Measurements from ENCODE around the gene FAM117A. TPM values are rescaled to one million over a fixed set of nuclear protein-coding genes. Genes with fewer than 3 reads are reported as not detected.
"Not testable (repeated sequence)": the region's sequence is repeated elsewhere in the genome, so short reads cannot be mapped to it uniquely, and the experiment has no call there.

The FAM117A gene
- total RNA-seq, 1 donor from 2014 or later = 6.7 TPM

DNA sequence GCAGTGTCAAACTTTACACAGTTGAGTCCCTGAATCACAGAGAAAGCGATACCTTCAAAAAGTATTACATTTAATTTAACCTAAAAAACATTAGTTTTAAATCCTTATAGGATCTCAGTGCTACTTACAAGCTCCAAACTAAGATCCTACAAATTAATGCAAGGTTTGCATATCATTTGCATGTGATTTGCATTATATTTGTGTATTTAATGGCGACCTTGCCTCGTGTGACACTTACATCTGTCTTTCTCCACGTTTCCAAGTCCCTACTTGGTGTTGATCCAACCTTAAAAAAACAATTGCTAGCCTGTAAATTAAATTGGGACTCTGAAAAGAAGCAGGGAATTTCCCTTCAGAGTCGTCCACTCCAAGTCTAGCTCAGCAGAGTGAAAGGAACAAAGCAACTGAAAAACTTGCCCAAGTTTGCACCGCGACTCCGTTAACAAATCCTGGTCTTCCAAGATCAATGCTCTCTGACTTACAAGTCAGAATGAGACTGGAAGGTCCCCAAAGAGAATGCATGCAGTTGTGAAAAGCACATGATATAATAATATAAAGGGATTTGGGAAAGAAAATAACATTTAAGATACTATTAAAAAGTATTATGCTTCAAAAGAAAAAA, 739 bp upstream of the FAM117A start:
- DNase-seq (ENCODE audit: low read depth in 2 of 2) = no peak

DNA sequence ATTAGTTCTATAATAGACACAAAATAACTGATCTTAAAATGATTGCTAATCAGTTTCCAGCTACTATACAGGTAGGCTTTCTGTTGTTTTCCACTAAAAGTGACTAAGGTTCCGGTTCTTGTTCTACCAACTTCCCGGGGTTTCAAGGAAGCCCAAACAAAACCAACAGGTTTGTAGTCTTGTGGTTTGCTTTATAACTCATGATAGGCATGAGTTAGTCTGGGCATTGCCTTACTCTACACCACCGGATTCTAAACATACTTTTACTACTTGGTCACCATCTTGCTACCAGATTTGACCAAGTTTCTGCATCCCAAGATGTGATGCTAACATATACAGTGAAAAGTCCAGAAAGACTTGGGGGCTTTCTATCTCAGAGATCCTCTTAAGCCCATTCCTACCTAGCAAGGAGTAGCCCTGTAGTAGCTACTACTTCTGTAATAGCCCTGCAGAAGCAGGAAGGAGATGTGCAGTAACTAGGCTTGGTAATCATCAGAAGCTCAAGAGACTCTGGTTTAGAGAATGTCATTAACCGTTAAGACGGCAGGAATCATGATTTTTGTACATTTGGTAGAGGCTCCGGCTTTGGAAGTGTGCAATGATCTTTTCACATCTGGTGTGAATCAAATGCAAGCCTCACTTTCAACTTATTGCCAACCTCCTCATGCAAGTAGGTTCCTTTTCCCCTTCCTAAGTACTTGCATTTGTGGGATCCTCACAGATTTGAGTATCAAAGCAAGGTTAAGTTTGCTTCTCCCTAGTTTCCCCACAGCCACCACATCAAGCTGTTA, 1.6 kb downstream of the FAM117A start:
- DNase-seq (ENCODE audit: low read depth in 2 of 2) = no peak

DNA sequence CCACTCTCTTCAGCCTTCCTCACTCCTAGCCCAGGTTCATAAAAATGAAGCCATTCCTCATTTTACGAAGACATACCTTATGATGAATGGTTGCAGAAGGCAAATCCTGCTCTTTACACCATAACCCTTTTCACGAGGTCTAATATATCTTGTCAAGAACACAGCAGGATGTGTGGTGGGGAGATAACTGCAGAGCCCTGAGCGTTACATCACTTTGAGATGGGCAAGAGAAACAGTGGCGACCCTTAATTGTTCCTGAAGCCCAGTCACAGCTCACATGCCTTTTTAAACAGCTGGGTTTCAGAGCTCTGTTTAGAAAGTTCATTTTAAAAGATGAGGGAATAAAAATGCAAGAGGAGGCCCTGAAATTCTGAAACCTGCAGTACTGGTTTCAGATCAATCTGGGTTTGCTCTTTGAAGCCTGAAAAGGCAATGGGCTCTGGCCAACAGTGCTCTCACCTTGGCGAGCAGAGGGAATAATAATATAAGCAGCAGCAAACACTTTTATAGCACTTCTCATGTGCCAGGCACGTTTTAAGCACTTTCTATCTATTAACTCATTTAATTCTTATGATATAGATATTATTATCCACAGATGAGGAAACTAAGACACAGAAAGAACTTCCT, 2.9 kb downstream of the FAM117A start:
- no peak for DNase-seq (ENCODE audit: low read depth in 2 of 2)

DNA sequence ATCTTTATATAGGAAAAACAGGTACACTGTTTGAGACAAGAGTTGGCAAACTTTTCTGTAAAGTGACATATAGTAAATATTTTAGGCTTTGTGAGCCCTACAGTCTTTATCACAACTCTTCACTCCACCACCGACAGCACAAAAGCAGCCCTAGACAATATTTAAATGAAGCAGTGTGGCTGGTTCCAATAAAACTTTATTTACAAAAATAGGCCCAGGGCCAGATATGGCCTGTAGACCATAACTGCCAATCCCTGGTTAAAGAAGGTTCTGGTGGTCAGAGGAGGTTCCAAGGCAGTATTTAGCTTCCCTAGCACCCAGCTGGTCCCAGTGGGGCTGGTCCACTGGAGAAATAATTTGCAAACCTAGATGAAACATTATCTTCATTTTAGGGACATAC, 3.6 kb downstream of the FAM117A start:
- DNase-seq (ENCODE audit: low read depth in 2 of 2) = no peak

DNA sequence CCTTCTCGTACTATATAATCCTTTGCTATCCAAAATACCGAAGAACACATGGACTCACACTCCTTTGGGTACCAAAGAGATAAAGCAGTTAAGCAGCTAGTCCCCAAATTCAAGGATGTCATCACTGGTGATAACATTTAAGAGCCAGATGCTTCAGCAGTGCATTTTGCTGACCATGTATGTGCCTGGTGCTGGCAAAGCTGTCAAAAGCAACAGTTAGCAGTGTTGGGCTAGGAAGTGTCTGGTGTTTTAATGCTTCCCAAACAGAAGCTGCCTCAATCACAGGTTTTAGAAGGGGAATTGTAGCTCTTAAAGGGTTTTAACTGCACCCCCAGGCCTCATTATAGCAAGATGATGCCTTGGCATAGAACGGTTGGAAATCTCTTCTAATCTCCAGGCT, 4.7 kb downstream of the FAM117A start:
- DNase-seq (ENCODE audit: low read depth in 2 of 2) = no peak

DNA sequence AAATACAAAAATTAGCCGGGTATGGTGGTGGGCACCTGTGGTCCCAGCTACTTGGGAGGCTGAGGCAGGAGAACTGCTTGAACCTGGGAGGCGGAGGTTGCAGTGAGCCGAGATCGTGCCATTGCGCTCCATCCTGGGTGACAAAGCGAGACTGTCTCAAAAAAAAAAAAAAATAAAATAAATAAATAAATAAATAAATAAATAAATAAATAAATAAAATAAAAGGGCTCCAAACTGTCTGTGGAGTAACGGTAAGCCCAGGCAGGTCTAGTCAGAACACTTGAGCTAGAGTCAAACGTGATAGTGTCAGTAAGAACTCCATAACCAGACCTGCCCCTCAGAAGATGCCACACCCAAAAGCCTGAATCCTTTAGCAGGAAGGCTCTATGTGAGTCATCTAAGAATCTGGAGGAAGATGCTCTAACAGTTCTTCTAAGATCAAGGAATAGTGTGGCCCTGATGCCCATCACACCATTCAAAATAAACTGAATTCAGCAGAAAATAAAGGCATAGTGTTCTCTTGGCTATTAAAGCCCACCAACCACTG, 5.4 kb downstream of the FAM117A start:
- not testable (repeated sequence) for DNase-seq (ENCODE audit: low read depth in 2 of 2)

DNA sequence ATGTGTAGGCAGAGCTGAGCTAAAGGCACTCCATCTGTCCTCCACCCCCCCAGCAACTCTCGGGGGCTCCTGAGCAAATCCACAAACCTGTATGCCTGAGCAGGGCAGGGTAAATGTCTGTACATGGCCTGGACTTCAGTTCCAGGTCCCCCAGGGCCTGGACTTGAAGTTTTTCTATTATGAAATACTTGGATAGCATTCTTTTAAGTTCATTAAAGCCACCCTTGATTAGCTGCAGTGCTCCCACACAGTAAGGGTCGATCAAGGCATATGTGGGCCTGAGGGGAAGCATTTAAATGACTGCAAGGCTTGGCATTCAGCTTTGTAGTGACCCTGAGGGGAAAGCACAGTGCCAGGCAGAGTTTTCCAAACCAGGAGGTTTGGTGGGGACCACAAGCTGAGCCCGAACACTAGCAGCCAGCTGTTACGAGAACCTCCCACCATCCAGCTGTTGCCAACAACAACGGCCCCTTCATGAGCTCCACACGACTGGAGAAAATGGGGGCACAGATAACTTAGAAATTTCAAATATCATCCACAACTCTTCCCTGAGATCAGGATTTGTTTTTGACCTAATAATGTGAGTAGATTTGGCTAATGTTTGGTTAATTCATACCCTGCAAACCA, 6.7 kb downstream of the FAM117A start:
- no peak for DNase-seq (ENCODE audit: low read depth in 2 of 2)

DNA sequence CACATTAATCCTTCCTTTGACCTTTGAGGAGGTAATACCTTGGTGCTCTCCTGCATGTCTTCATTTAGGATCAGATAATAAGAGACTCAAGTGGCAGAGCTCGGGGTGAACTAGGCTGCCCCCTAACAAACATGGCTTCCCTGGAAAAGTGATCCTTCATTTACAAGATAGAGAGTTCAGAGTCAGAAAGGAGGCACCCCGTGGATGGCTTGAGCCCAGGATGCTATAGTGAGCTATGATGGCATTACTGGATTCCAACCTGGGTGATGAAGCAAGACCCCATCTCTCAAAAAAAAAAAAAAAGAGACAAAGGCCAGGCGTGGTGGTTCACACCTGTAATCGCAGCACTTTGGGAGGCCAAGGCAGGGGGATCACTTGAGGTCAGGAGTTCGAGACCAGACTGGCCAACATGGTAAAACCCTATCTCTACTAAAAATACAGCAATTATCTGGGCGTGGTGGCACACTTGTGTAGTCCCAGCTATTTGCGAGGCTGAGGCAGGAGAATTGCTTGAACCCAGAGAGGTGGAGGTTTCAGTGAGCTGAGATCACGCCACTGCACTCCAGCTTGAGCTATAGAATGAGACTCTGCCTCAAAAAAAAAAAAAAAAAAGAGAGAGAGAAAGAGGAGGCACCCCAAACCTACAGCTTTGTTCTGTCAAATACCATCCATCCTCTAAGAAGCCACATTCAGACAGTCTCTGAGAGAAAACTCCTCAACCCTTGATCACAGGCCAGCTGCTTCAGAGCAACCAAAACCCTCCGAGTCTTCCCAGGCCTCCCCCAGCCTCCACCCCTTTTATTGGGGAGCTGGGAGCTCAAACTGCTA, 7.4 kb downstream of the FAM117A start:
- no peak for DNase-seq (ENCODE audit: low read depth in 2 of 2)

DNA sequence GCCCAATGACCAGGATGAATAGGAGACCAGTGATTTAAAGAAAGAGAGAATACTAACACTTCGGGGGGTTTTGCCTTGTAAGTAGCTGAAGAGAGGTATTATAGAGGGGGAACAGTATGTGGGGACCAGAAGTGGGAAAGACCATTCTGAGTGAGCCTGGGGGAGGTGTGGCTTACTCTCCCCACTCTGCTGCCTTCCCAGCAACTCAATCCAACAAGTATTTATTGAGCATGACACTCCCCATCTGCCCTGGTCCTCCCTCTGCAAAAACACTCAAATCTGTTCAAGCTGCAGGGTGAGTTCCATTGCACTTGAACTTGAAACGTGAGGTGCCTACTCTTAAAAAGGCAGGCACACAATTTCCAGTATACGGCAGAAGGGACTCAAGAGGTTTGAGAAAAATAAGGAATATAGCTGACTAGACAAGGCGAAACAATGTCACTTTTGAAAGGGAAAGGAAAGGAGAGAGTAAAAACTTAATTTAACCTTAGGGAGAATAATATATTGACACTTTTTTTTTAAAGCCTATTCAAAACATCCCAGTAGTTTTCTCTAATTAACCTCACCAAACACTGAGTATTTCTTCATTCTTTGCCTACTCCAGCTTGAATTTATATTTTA, 8.2 kb downstream of the FAM117A start:
- DNase-seq (ENCODE audit: low read depth in 2 of 2) = no peak

DNA sequence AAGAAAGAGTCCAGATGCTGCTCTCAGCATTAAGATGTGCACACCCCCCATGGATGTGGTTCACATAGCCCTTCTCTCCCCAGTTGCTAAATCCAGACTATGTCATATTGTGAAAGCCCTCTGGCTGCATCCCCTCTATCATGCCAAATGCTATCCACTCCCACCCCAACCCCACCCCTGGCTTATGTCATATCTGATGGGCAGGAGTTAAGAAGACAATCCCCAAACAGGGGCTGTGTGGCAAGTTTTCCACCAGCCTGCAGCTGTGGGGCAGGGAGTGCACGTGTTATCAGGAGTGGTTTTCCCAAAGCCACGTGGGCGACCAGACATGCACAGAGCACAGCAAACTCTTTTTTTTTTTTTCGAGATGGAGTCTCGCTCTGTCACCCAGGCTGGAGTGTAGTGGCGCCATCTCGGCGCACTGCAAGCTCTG, 10.0 kb downstream of the FAM117A start:
- DNase-seq (ENCODE audit: low read depth in 2 of 2) = no peak

DNA sequence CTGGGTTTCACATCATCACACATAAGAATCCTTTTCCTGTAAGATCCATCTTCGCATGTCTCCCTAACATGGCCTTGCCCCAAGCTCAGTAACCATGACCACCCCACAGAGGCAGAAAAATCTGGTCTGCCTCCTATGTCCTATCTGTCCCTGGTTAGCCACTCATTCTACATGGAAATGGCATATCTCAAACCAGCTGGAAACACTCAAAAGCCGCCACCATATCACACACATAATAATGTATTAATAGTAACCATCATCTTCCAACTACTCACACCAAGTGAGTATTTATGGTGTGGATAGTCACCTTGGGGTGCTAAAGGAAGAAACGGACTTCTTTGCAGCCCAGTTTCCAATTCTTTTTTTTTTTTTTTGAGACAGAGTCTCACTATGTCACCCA, 11.4 kb downstream of the FAM117A start:
- DNase-seq (ENCODE audit: low read depth in 2 of 2) = no peak

DNA sequence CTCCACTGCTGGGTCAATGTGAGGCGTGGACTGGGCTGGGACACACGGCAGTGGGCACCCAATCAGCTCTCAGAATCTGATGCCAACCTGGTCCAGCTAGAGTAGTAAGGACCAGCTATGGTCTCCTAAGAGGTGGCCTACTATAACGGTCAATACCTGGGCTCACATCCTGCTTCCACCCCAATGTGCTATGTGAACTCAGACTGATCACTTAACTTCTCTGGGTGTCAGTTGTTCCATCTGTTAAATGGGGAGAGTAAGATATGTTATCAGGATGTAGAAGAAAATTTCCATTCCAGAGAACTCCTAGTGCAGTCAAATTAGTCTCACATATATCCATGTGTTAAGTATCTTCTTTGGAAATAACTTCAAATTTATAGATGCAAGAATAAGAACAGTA, 14.2 kb downstream of the FAM117A start:
- no peak for DNase-seq (ENCODE audit: low read depth in 2 of 2)

DNA sequence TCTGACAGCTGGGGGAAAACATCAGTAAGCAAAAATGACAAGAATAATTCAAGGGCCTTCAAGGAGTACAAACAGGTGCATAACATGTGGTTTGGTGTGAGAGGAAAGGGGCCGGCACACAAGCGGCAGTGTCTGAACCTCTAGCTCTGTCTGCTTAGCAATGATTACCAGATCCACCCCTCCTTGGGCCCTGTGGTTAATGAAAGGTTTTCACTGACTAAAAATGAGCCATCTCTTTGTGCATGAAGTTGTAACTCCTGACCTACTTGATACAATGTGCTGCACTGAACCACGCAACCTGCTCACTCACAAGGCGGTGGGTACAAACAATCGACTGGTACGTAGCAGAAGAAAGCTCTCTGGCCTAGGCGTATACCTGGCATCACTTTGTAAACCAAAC, 15.1 kb downstream of the FAM117A start:
- DNase-seq (ENCODE audit: low read depth in 2 of 2) = no peak

DNA sequence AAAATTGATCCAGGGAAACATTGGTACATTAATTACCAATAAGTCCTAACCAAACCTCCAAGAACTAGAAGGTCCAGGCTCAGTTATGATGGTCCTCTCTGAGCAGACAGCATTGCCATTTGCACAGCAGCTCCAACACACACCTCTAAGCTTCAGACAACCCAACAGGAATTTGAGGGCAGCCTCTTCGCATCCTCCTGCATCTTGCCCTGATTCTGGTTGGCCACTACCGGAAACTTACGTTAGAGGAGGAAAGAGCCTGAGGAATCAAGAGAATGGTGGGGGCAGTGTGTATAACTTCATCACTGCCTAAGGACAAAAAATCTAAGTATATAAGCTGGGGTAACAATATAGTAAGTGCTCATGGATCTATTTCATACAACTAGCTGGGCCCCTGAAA, 15.7 kb downstream of the FAM117A start:
- DNase-seq (ENCODE audit: low read depth in 2 of 2) = no peak

DNA sequence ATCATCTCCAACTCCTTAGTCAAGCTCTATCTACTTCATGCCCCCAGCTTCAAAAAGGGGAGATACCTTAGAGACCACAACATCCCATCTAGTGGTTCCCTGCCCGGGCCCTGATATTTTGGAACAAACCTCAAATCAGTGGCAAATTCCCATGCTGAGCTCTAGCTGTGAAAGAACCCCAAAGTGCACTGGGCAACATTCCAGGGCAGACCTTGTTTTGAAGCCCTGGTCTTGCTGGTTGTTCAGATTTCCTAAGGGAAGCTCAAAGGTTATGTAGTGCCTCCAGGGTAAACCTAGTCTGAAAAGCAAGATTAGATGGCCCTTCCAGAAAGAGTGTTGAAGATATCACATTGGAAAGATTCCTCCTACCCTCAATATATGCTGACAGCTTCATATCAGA, 16.3 kb downstream of the FAM117A start:
- DNase-seq (ENCODE audit: low read depth in 2 of 2) = no peak

DNA sequence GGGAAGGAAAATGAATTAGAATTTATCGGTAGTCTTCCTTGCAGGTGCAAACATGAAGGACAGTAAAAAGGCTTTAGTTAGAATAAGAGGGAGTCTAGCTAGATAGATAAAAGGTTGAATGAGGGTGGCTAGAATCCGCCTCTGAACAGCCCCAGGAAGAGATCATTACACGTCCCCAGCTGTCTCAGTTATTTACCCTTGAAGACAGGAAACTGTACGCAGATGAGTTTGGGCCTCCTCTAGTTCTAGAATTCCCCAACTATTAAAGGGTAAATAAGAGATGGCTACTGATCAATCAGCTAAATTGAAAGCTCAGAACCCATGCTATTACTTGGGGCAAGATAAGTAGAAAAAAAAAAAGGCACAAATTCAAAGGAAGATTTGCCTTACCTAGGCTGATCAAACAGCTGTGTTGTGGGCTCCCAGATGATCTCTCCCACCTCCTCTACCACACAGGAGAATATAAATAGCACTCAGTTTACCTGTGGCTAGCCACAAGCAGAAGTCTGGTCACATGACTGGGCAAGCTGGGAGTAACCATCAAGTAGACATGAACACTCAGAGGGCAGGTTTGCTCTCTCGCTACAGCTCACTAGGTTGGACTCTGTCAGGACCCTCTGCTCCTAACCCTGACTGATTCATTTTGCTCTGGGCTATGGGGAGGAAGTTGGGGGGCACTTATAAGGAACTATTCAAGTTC, 17.0 kb downstream of the FAM117A start:
- no peak for DNase-seq (ENCODE audit: low read depth in 2 of 2)

DNA sequence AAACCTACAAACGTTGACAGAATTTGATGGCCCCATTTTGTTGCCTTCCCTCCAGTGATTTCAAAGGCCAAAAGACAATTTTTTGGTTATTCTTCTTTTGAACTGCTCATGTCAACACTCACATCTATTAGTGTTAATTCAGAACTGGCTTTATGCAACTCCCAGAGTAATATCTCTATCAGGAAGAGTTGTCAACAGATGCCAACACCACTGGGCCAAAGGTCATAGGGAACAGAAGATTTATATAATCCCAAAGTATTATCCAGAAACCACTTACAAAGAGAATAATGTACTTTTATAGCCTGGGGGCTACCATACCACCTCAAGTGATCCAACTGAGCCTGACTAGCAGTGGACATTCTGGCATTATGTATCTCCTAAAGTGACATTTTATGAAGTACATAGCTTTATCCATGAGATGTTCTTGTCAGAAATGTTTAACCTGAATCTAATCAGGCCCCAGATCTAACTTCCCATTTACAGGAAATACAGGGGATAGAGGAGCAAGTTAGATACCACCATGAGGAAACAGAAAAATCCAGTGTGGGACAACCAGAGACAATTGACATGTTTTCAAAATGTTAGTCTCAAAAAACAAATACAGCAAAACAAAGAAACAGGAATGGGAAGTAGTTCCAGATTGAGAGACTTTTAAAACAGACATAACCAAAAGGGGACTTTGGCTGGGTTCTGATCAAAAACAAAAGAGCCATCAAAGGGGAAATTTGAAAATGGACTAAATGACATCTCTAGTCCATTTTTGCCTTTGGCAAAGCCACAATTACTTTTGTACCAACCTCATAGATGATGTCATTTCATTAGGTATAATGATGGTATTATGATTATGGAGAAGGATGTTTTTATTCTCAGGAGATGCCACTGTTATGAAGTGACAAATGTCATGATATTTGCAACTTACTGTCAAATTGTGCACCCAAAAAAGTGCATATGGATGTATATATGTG, 18.5 kb downstream of the FAM117A start:
- no peak for DNase-seq (ENCODE audit: low read depth in 2 of 2)

DNA sequence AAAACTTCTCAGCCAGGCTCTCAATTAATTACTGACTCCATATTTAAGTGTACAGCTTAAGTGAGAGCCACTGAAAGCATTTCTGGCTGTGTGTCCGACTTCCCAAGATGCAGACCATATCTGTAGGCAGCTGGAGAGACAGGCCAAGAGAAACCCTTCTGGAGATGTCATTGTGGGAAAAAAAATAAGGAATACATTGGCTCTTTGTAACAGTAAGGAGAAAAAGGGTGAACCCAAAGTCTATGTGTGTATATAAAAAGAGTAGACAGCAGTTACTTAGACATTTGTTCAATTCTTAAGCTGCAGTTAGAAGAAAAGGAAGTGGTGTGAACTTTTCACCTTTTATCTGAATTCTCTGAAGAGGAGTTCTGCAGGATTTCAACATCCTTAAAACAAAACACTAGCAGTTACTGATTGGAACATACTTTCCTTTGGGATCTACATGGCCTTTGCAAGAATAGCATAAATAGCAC, 21.7 kb downstream of the FAM117A start:
- DNase-seq (ENCODE audit: low read depth in 2 of 2) = no peak

DNA sequence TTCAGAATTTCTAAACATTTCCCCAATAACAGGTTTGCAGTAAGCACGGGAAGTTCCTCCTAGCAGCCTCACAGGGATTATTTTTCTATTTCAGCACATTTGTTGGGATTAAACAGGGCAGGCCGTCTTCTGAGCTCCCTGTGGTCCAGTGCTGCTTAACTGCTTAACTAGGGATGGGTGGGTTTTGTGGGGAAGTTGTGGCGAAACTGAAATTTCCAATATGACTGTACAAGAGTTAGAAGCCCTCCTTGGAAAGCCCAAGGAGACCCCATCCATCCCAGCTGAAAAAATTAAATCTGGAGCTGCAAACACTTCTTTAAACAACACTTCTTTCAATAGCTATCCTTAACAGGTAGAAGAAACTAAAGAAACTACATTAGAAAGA, 22.2 kb downstream of the FAM117A start:
- no peak for DNase-seq (ENCODE audit: low read depth in 2 of 2)
